H1 (cell line): ENCODE results near the gene RGL1. TPM values are rescaled to one million over a fixed set of nuclear protein-coding genes. Genes with fewer than 3 reads are reported as not detected.

Experiments
- CTCF ChIA-PET: fragments of 300-600 bp; sonication (Branson Sonifier 250); formaldehyde crosslinking; loops from one replicate; lab custom pipeline; 2021; ENCODE audit not compliant: partially characterized antibody; lab: Charles Lee
- POLR2A ChIA-PET: fragments of 300-600 bp; sonication (Branson Sonifier 250); formaldehyde crosslinking; loops from one replicate; lab custom pipeline; 2021; ENCODE audit warnings: inconsistent platforms; ENCODE audit not compliant: partially characterized antibody; lab: Charles Lee
- DNase-seq, 2 experiments: peaks; one replicate each; pipeline versions ENCODE4 v3.0.0 to v3.0.0-alpha.2; 2010 to 2022; ENCODE audit warnings: low spot score in 2 of 2, low read depth in 1 of 2, mixed read lengths in 1 of 2
- FAIRE-seq: peaks from 2 replicates; lab custom pipeline; 2011; peaks lifted over from hg19 to GRCh38; lab: Jason Lieb, UNC
- H2AFZ ChIP-seq: 2 replicates; pipeline ENCODE4 v1.8.1; 2012; ENCODE audit warnings: low read length, inconsistent platforms
- H2AK5ac ChIP-seq: 2 replicates; pipeline ENCODE4 v1.6.1; 2013; ENCODE audit warnings: low read depth, low read length
- H2BK120ac ChIP-seq: replicated peaks from 2 replicates; pipeline ENCODE3; 2013; ENCODE audit warnings: low read depth, low read length, inconsistent platforms
- H2BK12ac ChIP-seq: 2 replicates; pipeline ENCODE4 v1.6.1; 2013; ENCODE audit warnings: low read depth, low read length
- H2BK15ac ChIP-seq: 2 replicates; pipeline ENCODE4 v1.6.1; 2013; ENCODE audit warnings: low read length
- H2BK20ac ChIP-seq: 2 replicates; pipeline ENCODE4 v1.6.1; 2013; ENCODE audit warnings: low read length
- H2BK5ac ChIP-seq: 2 replicates; pipeline ENCODE4 v1.6.1; 2013; ENCODE audit warnings: low read depth, low read length
- H3K14ac ChIP-seq: 2 replicates; pipeline ENCODE4 v1.6.1; 2013; ENCODE audit warnings: inconsistent platforms; ENCODE audit not compliant: insufficient read length
- H3K18ac ChIP-seq: 2 replicates; pipeline ENCODE4 v1.6.1; 2013; ENCODE audit warnings: low read length; ENCODE audit errors: extremely low read depth
- H3K23ac ChIP-seq: 2 replicates; pipeline ENCODE4 v1.6.1; 2013; ENCODE audit warnings: inconsistent platforms; ENCODE audit not compliant: insufficient read length
- H3K23me2 ChIP-seq: 2 replicates; pipeline ENCODE4 v1.6.1; 2013; ENCODE audit warnings: low read depth, low read length
- H3K27ac ChIP-seq: 2 replicates; pipeline ENCODE4 v1.6.1; 2011; ENCODE audit warnings: low read depth, low read length, inconsistent platforms
- H3K27me3 ChIP-seq, 4 experiments: replicated peaks in 1 of 4; 1 replicate in 1 of 4; 2 replicates in 3 of 4; pipeline versions ENCODE4 v1.6.1 to v1.8.1; 2011 to 2013; ENCODE audit warnings: low read length in 3 of 4, mild to moderate bottlenecking in 3 of 4, inconsistent platforms in 2 of 4, mixed read lengths in 2 of 4, moderate library complexity in 1 of 4; ENCODE audit not compliant: control insufficient read depth in 3 of 4, insufficient read depth in 3 of 4; ENCODE audit errors: extremely low read depth in 1 of 4
- H3K36me3 ChIP-seq, 4 experiments: 2 replicates each; pipeline versions ENCODE4 v1.6.1 to v1.8.1; 2011 to 2013; ENCODE audit warnings: mild to moderate bottlenecking in 4 of 4, low read length in 3 of 4, moderate library complexity in 2 of 4, control low read depth in 1 of 4, inconsistent platforms in 1 of 4; ENCODE audit not compliant: insufficient read depth in 4 of 4, control insufficient read depth in 2 of 4
- H3K4ac ChIP-seq: replicated peaks from 2 replicates; pipeline ENCODE3; 2013; ENCODE audit warnings: low read length, low read depth, mixed read lengths, inconsistent platforms; ENCODE audit not compliant: insufficient read length
- H3K4me1 ChIP-seq, 4 experiments: replicated peaks in 1 of 4; 1 replicate in 1 of 4; 2 replicates in 3 of 4; pipeline versions ENCODE4 v1.6.1 to v1.8.1; 2011 to 2013; ENCODE audit warnings: low read length in 3 of 4, inconsistent platforms in 2 of 4, mixed read lengths in 1 of 4; ENCODE audit not compliant: insufficient read depth in 4 of 4, control insufficient read depth in 3 of 4
- H3K4me2 ChIP-seq, 2 experiments: 2 replicates each; pipeline versions ENCODE4 v1.6.1 to v1.8.1; 2011 to 2013; ENCODE audit warnings: low read depth in 2 of 2, low read length in 2 of 2, control low read depth in 1 of 2, inconsistent platforms in 1 of 2, mild to moderate bottlenecking in 1 of 2; ENCODE audit not compliant: insufficient read depth in 1 of 2
- H3K4me3 ChIP-seq, 4 experiments: fragments of 200-600, 300-600 bp in 1 of 4; sonication (generic), shearing (Covaris generic), sonication (Bioruptor Twin) in 1 of 4; 2 replicates each; pipeline versions ENCODE4 v1.5.1 to v1.8.1; 2011 to 2016; ENCODE audit warnings: low read length in 4 of 4, low read depth in 3 of 4, control low read depth in 2 of 4, inconsistent platforms in 2 of 4, mild to moderate bottlenecking in 2 of 4, mixed read lengths in 1 of 4, moderate library complexity in 1 of 4; ENCODE audit not compliant: insufficient read depth in 2 of 4; ENCODE audit errors: extremely low read depth in 1 of 4
- H3K56ac ChIP-seq: replicated peaks from 2 replicates; pipeline ENCODE3; 2013; ENCODE audit warnings: low read depth, mild to moderate bottlenecking, mixed read lengths, low read length, inconsistent platforms; ENCODE audit not compliant: insufficient read length
- H3K79me1 ChIP-seq: 2 replicates; pipeline ENCODE4 v1.6.1; 2013; ENCODE audit warnings: low read depth, low read length, control low read depth
- H3K79me2 ChIP-seq, 2 experiments: 2 replicates each; pipeline versions ENCODE4 v1.6.1 to v1.8.1; 2012 to 2013; ENCODE audit warnings: low read length in 2 of 2, mild to moderate bottlenecking in 2 of 2, inconsistent platforms in 1 of 2; ENCODE audit not compliant: insufficient read depth in 2 of 2, control insufficient read depth in 1 of 2
- H3K9ac ChIP-seq, 4 experiments: replicated peaks in 1 of 4; 1 replicate in 1 of 4; 2 replicates in 3 of 4; pipeline versions ENCODE4 v1.6.1 to v1.8.1; 2011 to 2013; ENCODE audit warnings: low read depth in 3 of 4, low read length in 3 of 4, control low read depth in 2 of 4, mild to moderate bottlenecking in 2 of 4, moderate library complexity in 2 of 4, inconsistent platforms in 1 of 4; ENCODE audit errors: extremely low read depth in 1 of 4
- H3K9me3 ChIP-seq, 2 experiments: 2 replicates each; pipeline versions ENCODE4 v1.6.1 to v1.8.1; 2012 to 2013; ENCODE audit warnings: mild to moderate bottlenecking in 2 of 2, moderate library complexity in 2 of 2, control low read depth in 1 of 2, inconsistent platforms in 1 of 2, low read depth in 1 of 2, low read length in 1 of 2, mixed read lengths in 1 of 2; ENCODE audit not compliant: insufficient read depth in 2 of 2
- H4K20me1 ChIP-seq, 2 experiments: replicated peaks in 1 of 2; 2 replicates each; pipeline versions ENCODE3 to v1.8.1; 2011 to 2013; ENCODE audit warnings: inconsistent platforms in 2 of 2, low read length in 2 of 2, mild to moderate bottlenecking in 1 of 2; ENCODE audit not compliant: insufficient read depth in 2 of 2, control insufficient read depth in 1 of 2
- H4K5ac ChIP-seq: 2 replicates; pipeline ENCODE4 v1.6.1; 2013; ENCODE audit warnings: low read length, low read depth, mixed read lengths, inconsistent platforms; ENCODE audit not compliant: insufficient read length
- H4K8ac ChIP-seq: 2 replicates; pipeline ENCODE4 v1.8.0; 2013; ENCODE audit warnings: mild to moderate bottlenecking, moderate library complexity, low read length, inconsistent platforms; ENCODE audit not compliant: insufficient read depth; ENCODE audit errors: extremely low read depth
- H4K91ac ChIP-seq: replicated peaks from 2 replicates; pipeline ENCODE3; 2013; ENCODE audit warnings: low read length, mixed read lengths, inconsistent platforms; ENCODE audit not compliant: insufficient read length
- ASH2L ChIP-seq: fragments of 200-600, 300-600 bp; sonication (generic); IDR thresholded peaks from one replicate; pipeline ENCODE4 v1.7.1; 2017; ENCODE audit warnings: low read length
- CHD1 ChIP-seq: IDR thresholded peaks from 2 replicates; pipeline ENCODE4 v1.6.1; 2012; ENCODE audit warnings: low read depth, low read length, improper control_type of control experiment
- CHD2 ChIP-seq: IDR thresholded peaks from 2 replicates; pipeline ENCODE4 v1.6.1; 2012; ENCODE audit warnings: low read length, improper control_type of control experiment
- E2F6 ChIP-seq: IDR thresholded peaks from 2 replicates; pipeline ENCODE4 v1.6.1; 2012; ENCODE audit warnings: inconsistent platforms
- EGR1 ChIP-seq: IDR thresholded peaks from 2 replicates; pipeline ENCODE4 v1.6.1; 2011; ENCODE audit warnings: low read depth, low read length, borderline replicate concordance
- EP300 ChIP-seq, 2 experiments: IDR thresholded peaks; 1 replicate in 1 of 2; 2 replicates in 1 of 2; pipeline ENCODE4 v1.6.1; 2011 to 2012; ENCODE audit warnings: low read depth in 2 of 2, low read length in 2 of 2, mild to moderate bottlenecking in 2 of 2, borderline replicate concordance in 1 of 2, inconsistent platforms in 1 of 2, moderate library complexity in 1 of 2
- HDAC6 ChIP-seq: IDR thresholded peaks from one replicate; pipeline ENCODE4 v1.7.1; 2012; ENCODE audit warnings: low read depth, mild to moderate bottlenecking, inconsistent platforms, low read length, moderate library complexity
- NRF1 ChIP-seq: IDR thresholded peaks from 2 replicates; pipeline ENCODE4 v1.6.1; 2011; ENCODE audit warnings: mild to moderate bottlenecking, low read depth, low read length, improper control_type of control experiment
- POLR2A ChIP-seq, 2 experiments: IDR thresholded peaks; 1 replicate in 1 of 2; 2 replicates in 1 of 2; pipeline ENCODE4 v1.6.1; 2011; ENCODE audit warnings: low read depth in 2 of 2, low read length in 2 of 2, mild to moderate bottlenecking in 2 of 2; ENCODE audit errors: control extremely low read depth in 1 of 2
- RXRA ChIP-seq: IDR thresholded peaks from 2 replicates; pipeline ENCODE4 v1.6.1; 2011; ENCODE audit warnings: low read depth, mild to moderate bottlenecking, low read length, moderate library complexity; ENCODE audit not compliant: insufficient read depth
- SIX5 ChIP-seq: IDR thresholded peaks from 2 replicates; pipeline ENCODE4 v1.6.1; 2011; ENCODE audit warnings: mild to moderate bottlenecking, low read depth, low read length
- SP4 ChIP-seq: IDR thresholded peaks from 2 replicates; pipeline ENCODE4 v1.6.1; 2012; ENCODE audit warnings: low read length, inconsistent platforms
- SUZ12 ChIP-seq: fragments of 200-600 bp; sonication (generic); IDR thresholded peaks from 2 replicates; pipeline ENCODE4 v1.6.1; 2012; ENCODE audit warnings: mild to moderate bottlenecking, inconsistent platforms, low read length, moderate library complexity, mixed read lengths
- TAF1 ChIP-seq: IDR thresholded peaks from 2 replicates; pipeline ENCODE4 v1.6.1; 2011; ENCODE audit warnings: mild to moderate bottlenecking, low read depth, low read length
- polyA plus RNA-seq, 7 experiments: library from polyadenylated mRNA; depleted of rRNA in 3 of 7; stranded (reverse) in 5 of 7; unstranded in 2 of 7; fragments of >200 nt in 5 of 7; fragments of 200-250 nt in 2 of 7; gene quantifications; 1 replicate in 5 of 7; 2 replicates in 1 of 7; 4 replicates in 1 of 7; pipeline versions ENCODE4 v1.2.1 to v1.2.3, GENCODE V29; 2011 to 2013; ENCODE audit warnings: missing spikeins in 2 of 7, mixed read lengths in 2 of 7
- total RNA-seq: library from RNA; stranded (reverse); fragmentation: NEBNext Ultra II Directional; extraction: Animal tissue kit (Norgen Biotek cat#: 25700); gene quantifications from 2 replicates; pipeline ENCODE4 v1.2.1, GENCODE V29; 2021

Gene RGL1
- total and polyA plus RNA-seq, 2 of the 8 experiments (the other 6 are each of a cell fraction or from before 2014, with no cell fraction given) = 0.98 to 2.4 TPM

DNA sequence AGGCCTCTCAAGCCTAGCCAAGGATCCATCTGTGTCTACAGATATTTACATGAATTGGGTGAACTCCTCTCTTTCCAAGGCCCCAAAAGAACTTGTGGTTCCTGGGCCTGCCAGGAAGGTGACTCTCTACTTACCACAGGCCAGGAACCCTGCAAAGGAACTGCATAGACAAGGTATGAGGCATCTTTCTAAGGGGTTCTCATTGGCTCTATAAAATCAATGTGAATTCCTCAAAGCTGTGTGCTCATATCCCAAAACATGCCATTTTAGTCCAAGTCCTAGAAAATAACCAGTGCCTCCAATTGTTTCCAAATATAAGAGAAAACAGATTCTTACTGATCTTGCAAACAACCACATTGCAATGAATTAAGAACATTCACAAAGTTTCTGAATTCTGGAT is 39.9 kb upstream of the RGL1 start:
- Histone ChIP-seq H3K4ac (no peak overlapping the region), H2BK120ac (no peak overlapping the region), H3K9ac (no peak overlapping the region), H3K23me2 (no peaks in the 10 kb centered on the region), H3K4me2 (no peak overlapping the region), H3K14ac (no peak overlapping the region), H3K79me1 (no peaks in the 10 kb centered on the region), H3K18ac (no peak overlapping the region), H4K8ac (no peak overlapping the region), H2AK5ac (no peak overlapping the region), H2BK12ac (no peak overlapping the region), H3K4me3 (no peak overlapping the region), H3K4me1 (no peaks in the 10 kb centered on the region), H4K5ac (no peak overlapping the region), H3K23ac (no peak overlapping the region), H3K9me3 (0 out of 4 replicates have a peak, but pooled peaks cover 0 to 6% of the 10 kb centered on the region in 2 experiments), H2BK5ac (no peak overlapping the region), H2BK15ac (no peak overlapping the region), H4K20me1 (no peaks in the 10 kb centered on the region), H3K27ac (no peak overlapping the region), H2AFZ (no peak overlapping the region), H3K36me3 (no peaks in the 10 kb centered on the region), H3K27me3 (no peaks in the 10 kb centered on the region), H4K91ac (no peak overlapping the region), H2BK20ac (no peak overlapping the region), H3K79me2 (no peaks in the 10 kb centered on the region), H3K56ac (no peak overlapping the region)
- no peak for DNase-seq
- ChIA-PET POLR2A (no interaction called here), CTCF (no interaction called here)
- FAIRE-seq = no peak
- no peak for TF ChIP-seq ASH2L
- TF ChIP-seq TAF1 = no peak
- no peak for TF ChIP-seq HDAC6
- no peak for TF ChIP-seq CHD2
- no peak for TF ChIP-seq NRF1
- TF ChIP-seq SIX5 = no peak
- TF ChIP-seq E2F6 = no peak
- no peak for TF ChIP-seq SUZ12
- TF ChIP-seq EP300 (IDR thresholded peaks at IDR 0.05; ENCODE audit: borderline replicate concordance in 1 of 2, low read depth in 2 of 2, low read length in 2 of 2) = no peak
- no peak for TF ChIP-seq RXRA
- no peak for TF ChIP-seq CHD1
- TF ChIP-seq SP4 = no peak
- TF ChIP-seq EGR1 = no peak
- TF ChIP-seq POLR2A (IDR thresholded peaks at IDR 0.05; ENCODE audit: control extremely low read depth in 1 of 2, low read depth in 2 of 2, low read length in 2 of 2) = no peak
